Body of pancreas (tissue), 4 donors: Measurements from ENCODE around the gene RAB6C.
"Not testable (repeated sequence)": the region's sequence is repeated elsewhere in the genome, so short reads cannot be mapped to it uniquely, and the experiment has no call there.

Experiments used
- CTCF ChIP-seq, 7 experiments: fragments of 450-650 bp in 4 of 7; fragments of 200-600 bp in 3 of 7; sonication (generic) in 3 of 7; IDR thresholded peaks; one replicate each; pipeline ENCODE4 v1.5.1; 2016 to 2019; ENCODE audit warnings: antibody characterized with exemption in 7 of 7
- POLR2A ChIP-seq, 3 donors: fragments of 450-650 bp; IDR thresholded peaks; one replicate each; pipeline ENCODE4 v1.6.1; 2016; ENCODE audit warnings: antibody characterized with exemption in 3 of 3, mild to moderate bottlenecking in 2 of 3

DNA sequence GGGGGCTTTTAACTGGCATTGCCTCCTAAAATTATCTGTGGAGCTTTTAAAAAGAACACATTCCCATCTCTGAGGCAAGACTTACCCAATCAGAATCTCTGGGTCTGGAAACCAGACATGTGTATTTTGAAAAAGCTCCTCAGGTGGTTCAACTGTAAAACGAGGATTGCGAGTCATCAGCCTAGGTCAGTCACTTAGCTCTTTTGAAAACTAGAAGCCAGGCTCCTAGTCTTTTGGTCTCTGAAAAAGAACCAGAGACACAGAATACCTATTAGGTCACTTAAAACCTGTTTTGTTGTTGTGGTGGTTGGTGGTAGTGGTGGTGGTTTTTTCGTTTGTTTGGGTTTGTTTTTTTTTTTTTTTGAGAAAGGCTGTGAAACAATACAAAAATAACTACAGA lies 2.5 kb upstream of the RAB6C start:
- not testable (repeated sequence) for TF ChIP-seq POLR2A, CTCF (IDR thresholded peaks at IDR 0.05)
